HG03135 (cell line): ENCODE measurements around the gene SOX18.
"Not testable (repeated sequence)": the region's sequence is repeated elsewhere in the genome, so short reads cannot be mapped to it uniquely, and the experiment has no call there.

Experiments
- ATAC-seq: cut with Tn5 transposase; IDR thresholded peaks from one replicate; pipeline ENCODE4 v1.9.1; 2021; ENCODE audit warnings: mild to moderate bottlenecking, moderate library complexity; ENCODE audit not compliant: unreplicated experiment

SOX18 gene

DNA sequence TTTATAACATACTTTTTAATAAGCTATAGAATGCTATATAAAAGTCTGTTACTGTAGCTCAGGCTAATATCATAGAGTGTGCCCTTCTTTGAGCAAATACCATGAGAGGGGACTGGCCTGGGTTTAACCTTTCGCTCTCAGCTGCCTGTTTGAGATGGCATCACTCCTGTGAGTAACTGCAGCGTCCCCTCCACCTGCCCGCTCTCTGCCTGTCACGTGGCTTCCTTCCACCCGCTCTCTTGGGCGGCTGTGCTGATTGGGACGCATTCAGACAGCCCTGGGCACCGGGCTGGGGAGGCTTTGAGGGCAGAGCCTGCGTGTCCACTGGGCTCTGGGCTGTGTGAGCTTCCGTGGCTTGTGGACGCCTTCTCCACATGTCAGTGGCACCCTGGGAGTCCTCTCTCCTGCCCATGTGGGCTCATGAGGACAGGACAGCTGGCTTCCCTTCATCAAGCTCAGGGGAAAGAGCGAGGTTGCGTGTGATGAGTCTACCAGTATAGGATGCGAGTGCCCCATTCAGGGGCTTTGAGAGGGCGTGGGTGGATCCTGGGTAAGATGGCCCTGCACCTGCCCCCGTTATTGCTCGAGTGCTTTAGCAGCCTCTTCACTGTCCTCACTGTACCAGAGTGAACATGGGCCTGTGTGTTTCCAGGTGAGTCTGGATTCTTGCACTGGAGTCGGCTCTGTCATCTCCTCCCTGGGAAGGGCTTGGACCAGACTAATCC, 24.2 kb downstream of the SOX18 start:
- no peak for ATAC-seq

DNA sequence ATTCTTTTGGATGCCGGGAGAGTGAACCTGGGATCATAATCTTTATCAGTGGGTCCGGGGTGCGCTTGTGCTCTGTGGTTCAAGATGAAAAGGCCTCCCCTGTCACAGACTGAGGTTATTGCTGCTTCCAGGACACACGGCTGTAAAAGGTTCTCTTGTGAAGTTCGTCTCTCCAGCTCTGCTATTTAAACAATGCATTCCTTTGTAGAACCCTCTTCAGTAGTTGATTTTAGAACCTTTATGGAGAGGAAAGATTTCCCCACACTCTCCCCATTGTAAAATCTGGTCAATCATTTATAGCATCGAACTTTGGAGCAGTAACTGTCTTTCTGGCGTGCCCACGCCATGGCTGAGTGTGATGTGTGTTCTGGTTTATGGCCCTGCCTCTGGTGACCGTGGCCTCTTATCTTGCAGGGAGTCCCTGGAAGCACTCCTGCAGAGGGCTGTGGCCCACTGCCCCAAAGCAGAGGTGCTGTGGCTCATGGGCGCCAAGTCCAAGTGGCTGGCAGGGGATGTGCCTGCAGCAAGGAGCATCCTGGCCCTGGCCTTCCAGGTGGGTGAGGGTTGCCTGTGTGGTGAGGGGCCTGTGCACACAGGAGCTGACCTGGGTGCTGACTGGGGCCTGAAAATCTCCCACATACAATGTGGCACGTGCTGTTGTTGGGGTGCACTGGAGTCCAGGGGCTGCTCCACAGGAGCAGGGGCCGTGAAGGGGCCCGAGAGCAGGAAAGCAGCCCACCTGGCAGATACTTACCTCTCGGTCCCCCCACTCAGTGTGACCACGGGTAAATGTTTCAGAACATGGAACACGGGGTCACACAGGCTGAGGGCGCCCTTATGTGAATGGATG, 25.1 kb downstream of the SOX18 start:
- no peak for ATAC-seq

DNA sequence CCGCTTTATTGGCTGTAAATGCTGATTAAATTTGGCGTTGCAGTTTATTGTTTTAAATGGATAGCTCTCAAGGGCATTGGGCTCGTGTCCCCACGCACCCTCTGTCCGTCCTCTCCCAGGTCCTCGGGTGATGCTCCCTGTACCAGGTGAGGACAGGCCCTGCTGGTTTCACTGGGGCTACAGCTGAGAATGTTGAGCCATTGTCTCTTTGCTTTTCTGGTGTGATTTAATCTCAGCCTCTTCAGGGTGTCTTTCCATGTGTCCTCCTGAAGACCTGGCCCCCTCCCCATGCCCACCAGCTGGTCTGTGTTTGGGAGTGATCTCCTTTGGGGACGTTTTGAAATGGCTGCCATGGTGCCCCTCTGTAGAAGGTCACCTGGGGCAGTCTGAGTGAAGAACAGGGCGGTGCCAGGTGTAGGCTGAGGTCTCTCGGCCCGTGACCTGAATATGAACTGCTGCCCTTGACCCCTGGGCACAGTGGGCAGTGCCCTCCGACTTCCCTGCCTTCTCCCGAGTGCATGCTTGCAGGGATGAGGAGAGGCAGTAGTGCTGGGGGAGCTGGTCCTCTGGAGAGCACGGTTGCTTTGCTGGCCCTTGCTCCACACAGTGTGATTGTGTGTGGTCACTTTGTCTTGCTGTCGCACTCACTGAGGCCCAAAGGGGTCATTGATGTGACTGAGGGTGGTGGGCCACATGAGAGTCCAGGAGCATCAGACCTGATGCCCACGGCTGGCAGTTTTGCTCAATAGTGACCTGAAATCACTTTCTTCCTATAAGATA, 25.9 kb downstream of the SOX18 start:
- no peak for ATAC-seq

DNA sequence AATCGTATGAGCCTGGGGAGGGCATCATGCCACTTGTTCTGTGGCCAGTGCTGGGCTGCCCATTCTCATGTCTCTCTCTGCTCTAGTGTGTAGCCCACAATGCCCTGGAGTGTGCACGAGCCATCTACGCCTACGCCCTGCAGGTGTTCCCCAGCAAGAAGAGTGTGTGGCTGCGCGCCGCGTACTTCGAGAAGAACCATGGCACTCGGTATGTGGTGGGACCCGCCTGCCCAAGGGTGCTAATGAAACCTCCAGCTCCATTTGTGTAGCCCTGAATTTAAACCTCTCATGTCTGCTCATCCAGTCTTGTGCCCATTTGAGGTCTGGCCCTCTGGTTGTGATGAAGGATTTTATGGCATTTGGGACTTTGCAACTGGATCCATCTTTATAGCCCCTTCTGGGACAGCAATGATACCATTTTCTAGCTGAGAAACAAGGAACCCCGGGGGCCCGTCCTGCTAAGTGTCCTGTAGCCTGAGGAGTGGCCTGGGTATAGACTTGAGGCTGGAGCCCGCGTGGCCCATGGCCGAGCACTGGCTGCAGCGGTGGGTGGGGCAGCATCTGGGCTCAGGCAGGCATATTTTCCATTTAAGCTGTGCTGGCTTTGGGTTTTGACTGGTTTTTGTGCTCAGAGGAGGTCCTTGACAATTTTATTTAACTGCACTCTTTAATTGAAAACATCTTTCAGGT, 26.6 kb downstream of the SOX18 start:
- no peak for ATAC-seq

DNA sequence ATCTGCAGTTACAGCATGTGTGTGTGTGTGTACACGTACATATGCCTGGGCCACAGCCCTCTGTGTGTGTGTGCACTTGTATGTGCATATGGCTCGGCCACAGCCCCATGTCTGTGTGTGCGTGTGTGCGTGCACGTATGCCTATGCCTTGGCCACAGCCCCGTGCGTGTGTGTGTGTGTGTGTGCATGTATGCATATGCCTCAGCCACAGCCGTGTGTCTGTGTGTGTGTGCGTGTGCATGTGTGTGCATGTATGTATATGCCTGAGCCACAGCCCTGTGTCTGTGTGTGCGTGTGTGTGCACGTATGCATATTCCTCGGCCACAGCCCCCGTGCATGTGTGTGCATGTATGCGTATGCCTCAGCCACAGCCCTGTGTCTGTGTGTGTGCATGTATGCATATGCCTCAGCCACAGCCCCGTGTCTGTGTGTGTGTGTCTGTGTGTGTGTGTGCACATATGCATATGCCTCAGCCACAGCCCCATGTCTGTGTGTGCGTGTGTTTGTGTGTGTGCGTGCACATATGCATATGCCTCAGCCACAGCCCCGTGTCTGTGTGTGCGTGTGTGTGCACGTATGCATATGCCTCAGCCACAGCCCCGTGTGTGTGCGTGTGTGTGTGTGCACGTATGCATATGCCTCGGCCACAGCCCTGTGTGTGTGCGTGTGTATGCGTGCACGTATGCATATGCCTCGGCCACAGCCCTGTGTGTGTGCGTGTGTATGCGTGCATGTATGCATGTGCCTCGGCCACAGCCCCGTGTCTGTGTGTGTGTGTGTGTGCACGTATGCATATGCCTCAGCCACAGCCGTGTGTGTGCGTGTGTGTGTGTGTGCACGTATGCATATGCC, 28.1 kb downstream of the SOX18 start:
- no peak for ATAC-seq

DNA sequence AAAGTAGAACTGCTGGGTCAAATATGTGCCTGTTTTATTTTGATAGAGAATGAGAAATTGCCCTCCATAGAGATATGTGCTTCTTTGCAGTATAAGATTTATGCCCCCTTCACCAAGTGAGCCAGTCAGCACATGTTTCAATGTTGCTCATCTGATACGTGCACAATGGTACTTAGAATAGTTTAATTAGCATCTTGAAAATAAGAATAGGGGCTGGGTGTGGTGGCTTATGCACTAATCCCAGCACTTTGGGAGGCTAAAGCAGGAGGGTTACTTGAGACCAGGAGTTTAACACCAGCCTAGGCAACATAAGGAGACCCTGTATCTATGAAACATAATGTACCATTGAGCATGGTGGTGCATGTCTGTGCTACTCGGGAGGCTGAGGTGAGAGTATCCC, 33.8 kb downstream of the SOX18 start:
- no peak for ATAC-seq

DNA sequence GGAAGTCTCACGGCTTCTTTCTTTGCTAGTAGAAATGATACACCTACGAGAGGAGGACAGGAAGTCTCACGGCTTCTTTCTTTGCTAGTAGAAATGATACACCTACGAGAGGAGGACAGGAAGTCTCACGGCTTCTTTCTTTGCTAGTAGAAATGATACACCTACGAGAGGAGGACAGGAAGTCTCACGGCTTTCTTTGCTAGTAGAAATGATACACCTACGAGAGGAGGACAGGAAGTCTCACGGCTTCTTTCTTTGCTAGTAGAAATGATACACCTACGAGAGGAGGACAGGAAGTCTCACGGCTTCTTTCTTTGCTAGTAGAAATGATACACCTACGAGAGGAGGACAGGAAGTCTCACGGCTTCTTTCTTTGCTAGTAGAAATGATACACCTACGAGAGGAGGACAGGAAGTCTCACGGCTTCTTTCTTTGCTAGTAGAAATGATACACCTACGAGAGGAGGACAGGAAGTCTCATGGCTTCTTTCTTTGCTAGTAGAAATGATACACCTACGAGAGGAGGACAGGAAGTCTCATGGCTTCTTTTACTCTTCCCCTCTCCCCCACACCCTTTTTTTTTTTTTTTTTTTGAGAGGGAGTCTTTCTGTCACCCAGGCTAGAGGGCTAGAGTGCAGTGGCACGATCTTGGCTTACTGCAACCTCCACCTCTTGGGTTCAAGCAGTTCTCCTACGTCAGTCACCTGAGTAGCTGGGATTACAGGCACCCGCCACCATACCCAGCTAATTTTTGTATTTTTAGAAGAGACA, 36.9 kb downstream of the SOX18 start:
- not testable (repeated sequence) for ATAC-seq

DNA sequence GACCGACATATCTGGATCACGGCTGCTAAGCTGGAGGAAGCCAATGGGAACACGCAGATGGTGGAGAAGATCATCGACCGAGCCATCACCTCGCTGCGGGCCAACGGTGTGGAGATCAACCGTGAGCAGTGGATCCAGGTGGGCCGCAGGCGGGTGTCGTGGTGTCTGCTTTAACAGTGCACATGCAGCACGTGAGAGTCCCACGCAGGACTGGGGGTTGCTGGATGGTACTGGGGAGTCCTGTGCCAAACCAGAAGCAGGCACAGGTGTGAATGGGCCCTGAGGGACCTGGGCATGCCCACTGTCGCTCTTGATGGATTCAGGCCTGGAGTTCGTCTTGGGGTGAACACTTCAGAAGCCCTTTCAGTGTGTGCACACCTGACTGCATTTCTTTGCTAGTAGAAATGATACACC, 38.1 kb downstream of the SOX18 start:
- ATAC-seq: no peak

DNA sequence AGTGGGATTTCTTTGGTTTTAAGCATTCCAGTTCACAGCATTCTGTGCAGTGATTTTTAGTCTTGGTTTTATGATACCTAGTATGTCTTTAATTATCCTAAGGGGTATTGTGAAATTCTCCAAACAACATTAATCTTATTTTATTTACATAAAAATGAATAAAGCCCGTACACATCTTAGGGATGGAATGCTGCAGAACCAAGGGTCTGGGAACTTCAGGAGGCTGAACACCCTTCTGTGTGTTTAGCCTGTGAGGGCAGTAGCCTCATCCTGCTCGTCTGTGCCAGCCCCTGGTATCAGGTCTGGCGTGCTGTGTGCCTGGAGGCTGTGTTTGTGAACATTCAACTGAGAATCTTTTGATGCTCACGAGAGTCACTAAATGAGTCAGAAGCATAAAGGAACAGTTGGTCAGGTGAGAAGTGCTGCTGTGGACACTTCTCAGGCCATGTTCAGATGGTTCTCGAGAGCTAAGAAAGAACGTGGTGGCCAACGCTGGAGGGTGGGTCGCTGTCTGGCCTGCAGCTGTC, 38.7 kb downstream of the SOX18 start:
- ATAC-seq: no peak

DNA sequence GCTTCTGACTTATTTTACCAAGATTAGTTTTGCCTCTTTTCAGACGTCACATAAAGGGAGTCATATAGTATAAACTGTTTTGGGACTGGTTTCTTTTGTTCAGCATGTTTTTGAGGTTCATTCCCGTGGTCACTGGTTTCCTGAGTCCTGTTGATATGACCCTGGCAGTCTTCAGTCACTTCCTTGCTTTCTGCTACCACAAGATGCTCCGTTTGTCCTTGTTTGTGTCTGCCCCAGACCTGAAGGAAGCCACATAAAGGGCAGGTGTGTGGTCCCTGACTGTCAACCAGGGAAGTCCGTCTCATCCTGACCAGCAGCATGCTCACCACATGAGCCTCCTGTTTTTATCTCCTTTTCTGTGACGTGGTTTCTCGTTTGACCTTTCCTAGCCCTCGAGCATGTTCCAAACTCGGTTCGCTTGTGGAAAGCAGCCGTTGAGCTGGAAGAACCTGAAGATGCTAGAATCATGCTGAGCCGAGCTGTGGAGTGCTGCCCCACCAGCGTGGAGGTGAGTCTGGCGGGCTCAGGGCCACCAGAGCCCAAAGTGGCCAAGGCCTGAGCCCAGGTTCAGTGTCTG, 39.5 kb downstream of the SOX18 start:
- no peak for ATAC-seq

DNA sequence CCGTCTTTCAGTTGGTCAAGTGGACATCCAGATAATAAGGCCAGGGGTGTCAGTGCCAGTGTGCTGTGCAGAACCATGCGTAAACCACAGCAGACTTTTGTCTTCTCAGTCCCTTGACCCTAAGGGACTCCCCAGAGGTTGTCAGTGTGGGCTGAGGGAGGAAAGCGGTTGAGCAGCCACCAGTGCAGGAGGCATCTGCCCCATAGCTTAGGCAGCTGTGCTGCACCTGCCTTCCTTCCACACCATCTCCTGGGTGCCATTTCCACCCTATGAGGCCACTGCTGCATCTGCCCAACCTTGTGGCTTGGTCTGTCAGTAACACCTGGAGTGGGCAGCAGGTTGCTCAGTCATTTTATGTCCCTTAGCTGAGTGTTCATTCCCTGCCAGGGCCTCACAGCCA, 42.5 kb downstream of the SOX18 start:
- no peak for ATAC-seq

DNA sequence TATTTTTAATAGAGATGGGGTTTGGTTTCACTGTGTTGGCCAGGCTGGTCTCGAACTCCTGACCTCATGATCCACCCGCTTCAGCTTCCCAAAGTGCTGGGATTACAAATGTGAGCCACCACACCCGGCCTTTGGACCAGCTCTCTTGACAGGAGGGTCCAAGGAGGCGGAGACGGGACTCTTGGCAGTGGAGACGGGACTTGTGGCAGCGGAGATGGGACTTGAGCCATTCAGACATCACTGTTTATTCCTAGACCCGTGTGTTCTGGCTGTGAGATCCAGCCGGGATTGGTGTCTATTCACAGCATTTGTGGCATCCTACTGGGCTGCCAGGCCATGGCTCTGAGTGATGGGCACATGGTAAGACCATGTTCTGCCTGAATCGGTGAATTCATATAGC, 42.9 kb downstream of the SOX18 start:
- no peak for ATAC-seq

DNA sequence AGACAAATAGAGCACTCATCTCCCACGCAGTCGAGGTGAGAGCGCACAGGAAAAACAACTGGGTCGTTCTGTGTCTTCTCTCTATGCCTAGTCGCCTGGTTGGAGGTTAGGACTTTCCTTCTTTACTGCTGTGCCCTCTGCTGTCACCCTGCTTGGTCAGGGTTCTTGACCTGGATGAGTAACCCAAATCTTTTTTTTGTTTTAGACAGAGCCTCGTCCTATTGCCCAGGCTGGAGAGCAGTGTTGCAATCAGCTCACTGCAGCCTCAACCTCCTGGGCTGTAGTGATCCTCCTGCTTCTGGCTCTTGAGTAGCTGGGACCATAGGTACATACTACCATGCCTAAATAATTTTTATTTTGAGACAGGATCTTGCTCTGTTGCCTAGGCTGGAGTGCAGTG, 44.0 kb downstream of the SOX18 start:
- ATAC-seq: no peak

DNA sequence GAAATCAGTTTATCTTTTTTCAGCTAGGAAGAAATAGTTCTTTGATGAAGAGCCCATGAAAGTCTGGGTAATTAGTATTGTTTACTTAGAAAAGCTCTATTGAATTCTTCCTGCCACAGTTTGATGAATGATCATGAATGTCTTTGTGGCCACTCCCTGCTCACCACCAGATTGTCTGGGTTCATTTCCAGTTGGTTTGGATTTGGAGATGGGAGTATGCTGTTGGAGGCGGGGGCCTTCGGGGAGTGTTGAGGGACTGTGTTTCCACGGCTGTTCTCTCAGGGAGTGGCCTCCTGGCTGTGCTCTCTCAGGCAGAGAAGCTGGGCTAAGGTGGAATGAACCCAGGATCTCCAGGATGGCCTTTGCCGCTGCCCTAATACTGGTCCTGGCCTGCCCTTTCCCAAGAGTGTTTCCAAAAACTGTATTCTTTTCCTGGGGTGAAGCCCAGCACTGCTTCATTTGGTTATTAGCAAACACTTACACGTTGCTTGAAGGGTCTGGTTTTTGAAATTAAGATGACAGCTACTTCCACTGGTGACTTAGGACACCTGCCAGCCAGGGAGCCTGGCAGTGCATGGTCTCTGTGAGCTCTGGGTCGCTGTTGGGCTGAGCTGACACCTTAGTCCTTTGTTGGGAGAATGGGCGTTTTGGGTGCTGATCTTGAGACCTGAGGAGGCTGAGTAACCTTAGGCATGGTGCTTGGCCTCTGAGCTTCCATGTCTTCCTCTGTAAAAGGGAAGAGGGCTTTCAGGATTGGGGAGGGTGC, 45.3 kb downstream of the SOX18 start:
- ATAC-seq: no peak

DNA sequence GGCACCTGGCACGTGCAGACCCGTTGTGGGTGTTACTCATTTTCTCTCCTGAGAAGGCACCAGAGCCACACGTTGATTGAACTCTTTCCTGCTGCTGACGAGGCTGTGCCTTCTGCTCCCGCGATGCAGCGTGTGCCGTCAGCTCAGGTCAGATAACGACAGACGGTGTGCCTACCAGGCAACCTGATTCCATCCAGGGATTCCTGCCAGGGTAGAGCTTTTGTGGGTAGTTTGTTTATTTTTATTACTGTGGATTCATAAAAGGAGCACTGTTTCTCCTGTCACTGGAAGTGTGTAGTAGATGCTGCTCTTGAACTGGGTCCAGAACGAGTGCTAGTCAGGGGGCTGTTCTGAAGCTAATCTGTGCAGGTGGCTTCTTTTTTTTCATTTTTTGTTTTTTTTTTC, 47.8 kb downstream of the SOX18 start:
- no peak for ATAC-seq

DNA sequence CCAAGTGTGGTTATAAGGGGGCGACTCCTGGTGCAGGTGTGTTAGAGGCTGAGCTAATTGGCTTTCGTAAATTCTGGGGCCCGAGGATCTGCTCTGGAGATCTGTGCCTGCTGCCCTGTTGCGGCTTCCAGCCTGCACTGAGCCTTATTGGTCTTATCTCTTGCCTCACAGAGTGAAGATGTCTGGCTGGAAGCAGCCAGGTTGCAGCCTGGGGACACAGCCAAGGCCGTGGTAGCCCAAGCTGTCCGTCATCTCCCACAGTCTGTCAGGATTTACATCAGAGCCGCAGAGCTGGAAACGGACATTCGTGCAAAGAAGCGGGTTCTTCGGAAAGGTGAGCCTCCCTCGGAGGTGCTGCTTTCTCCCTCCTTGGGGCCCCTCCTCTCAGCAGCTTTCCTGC, 48.5 kb downstream of the SOX18 start:
- no peak for ATAC-seq
